AG09319 (cell line): Measurements from ENCODE around the gene DENND6A.

ENCODE experiments used
- DNase-seq: peaks from one replicate; pipeline ENCODE4 v3.0.0-alpha.2; 2010; ENCODE audit warnings: low read depth; ENCODE audit errors: extremely low read depth
- TF ChIP-seq, protein P1 (sequence below): IDR thresholded peaks from 2 replicates; pipeline ENCODE4 v1.5.1; 2011; ENCODE audit warnings: low read depth, mild to moderate bottlenecking, inconsistent platforms, low read length, moderate library complexity

The DENND6A gene

DNA sequence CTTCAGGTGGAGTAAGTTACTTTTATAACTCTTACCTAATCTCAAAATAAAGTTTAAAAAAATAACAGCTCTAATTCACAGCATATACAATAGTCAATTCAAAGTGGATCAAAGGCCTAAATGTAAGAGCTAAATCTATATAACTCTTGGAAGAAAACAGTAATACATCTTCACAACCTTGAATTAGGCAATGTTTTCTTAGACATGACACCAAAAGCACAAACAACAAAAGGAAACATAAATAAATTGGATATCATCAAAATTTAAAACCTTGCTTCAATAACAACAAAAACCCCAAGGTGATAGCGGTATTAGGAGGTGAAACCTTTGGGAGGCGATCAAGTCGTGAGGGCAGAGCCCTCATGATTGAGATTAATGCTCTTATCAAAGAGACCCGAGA lies 12.8 kb downstream of the DENND6A start:
- TF ChIP-seq, protein P1, sequence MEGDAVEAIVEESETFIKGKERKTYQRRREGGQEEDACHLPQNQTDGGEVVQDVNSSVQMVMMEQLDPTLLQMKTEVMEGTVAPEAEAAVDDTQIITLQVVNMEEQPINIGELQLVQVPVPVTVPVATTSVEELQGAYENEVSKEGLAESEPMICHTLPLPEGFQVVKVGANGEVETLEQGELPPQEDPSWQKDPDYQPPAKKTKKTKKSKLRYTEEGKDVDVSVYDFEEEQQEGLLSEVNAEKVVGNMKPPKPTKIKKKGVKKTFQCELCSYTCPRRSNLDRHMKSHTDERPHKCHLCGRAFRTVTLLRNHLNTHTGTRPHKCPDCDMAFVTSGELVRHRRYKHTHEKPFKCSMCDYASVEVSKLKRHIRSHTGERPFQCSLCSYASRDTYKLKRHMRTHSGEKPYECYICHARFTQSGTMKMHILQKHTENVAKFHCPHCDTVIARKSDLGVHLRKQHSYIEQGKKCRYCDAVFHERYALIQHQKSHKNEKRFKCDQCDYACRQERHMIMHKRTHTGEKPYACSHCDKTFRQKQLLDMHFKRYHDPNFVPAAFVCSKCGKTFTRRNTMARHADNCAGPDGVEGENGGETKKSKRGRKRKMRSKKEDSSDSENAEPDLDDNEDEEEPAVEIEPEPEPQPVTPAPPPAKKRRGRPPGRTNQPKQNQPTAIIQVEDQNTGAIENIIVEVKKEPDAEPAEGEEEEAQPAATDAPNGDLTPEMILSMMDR, result no peak
- no peak for DNase-seq

DNA sequence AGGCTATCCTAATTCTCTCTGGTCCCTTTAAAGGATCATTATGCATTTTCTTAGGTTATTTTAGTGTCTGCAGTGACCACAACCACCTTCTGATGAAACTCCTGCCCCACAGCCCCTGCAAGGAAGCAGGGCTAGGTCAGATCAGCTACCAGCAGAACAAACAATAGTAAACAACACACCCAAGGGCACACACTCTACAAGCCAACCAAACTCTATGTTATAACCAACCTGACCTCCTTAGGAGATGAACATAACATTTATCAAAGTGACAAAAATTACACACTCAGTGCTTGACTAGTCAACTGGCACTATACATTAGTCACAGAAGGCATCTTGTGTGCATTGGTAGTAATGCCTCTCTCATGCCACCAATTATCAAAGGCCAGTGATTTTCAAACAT lies 17.3 kb downstream of the DENND6A start:
- TF ChIP-seq, protein P1, result no peak

DNA sequence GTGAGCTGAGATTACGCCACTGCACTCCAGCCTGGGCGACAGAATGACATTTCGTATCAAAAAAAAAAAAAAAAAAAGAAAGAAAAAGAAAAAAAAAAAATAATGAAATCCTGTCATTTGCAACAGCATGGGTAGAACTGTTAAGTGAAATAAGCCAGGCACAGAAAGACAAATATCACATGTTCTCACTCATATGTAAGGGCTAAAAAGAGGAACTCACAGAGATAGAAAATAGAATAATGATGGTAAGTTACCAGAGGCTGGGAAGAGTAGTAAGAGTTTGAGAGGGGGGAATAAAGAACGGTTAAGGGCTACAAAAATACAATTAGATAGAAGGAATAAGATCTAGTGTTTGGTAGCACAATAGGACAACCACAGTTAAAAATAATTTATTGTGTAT lies 19.7 kb downstream of the DENND6A start:
- no peak for DNase-seq

More for the DNA sequence above, 17.3 kb downstream of the DENND6A start:
- DNase-seq, result no peak

DNA sequence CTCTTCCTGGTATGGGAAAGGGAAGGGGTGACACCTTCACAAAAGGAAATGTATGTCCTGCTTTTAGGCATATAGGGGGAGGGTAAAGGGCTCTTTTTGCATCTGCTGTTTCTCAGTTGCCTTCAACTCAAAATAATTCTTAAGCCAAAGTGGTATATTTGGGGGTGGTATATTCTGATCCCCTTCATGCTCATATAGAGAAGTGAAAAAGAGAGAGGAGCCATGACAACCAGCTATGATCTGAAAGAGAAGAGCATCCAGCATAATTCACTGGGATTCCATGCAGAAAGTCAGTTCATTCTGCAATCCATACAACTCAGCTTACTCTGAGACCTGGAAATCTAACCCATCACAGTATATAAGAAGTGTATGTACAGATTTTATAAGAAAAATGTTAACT lies 22.3 kb downstream of the DENND6A start:
- no peak for DNase-seq
- TF ChIP-seq, protein P1, result no peak

More for the DNA sequence above, 19.7 kb downstream of the DENND6A start:
- TF ChIP-seq, protein P1, result no peak

DNA sequence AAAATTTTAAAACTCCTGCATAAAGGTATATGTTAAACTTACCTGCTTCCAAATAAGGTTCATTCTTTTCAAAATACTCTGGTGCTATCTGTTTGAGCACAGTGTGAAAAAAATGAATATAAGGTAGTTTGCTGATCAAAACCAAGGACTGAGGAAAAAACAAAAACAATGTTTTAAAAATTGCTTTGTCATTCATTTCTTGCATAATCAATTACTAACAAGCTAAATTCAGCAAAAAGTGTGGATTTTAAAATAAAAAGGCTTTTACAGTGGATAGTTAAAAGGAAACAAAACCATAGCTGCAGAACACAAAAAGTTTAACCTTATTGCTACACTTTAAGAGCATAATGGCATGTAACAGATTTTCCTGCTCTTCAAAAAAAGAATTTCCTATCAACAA lies 31.5 kb downstream of the DENND6A start:
- TF ChIP-seq, protein P1, result no peak
- no peak for DNase-seq

DNA sequence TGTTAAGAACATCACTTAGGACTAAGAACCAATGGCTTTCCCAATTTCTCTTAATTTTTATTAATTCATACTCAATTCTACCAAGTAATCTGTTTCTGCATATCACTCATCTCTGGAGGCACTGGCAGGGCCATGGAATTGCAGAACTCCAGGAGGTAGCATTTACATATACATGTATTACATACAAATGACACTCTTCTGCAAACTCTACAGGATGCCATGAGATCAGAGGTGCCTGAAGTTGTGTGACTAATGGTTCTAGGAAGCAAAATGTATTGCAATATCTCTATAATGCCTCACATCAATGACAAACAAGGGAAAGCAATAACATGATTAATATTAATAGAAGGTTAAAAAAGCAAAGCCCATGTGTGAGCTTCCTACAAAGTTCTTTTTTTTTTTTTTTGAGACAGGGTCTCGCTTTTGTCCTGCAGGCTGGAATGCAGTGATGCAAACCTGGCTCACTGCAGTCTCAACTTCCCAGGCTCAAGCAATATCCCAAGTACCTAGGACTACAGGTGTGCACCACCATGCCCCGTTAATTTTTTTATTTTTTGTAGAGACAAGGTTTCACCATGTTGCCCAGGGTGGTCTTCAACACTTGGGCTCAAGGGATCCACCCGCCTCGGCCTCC lies 33.0 kb downstream of the DENND6A start:
- no peak for DNase-seq
- TF ChIP-seq, protein P1, result no peak

DNA sequence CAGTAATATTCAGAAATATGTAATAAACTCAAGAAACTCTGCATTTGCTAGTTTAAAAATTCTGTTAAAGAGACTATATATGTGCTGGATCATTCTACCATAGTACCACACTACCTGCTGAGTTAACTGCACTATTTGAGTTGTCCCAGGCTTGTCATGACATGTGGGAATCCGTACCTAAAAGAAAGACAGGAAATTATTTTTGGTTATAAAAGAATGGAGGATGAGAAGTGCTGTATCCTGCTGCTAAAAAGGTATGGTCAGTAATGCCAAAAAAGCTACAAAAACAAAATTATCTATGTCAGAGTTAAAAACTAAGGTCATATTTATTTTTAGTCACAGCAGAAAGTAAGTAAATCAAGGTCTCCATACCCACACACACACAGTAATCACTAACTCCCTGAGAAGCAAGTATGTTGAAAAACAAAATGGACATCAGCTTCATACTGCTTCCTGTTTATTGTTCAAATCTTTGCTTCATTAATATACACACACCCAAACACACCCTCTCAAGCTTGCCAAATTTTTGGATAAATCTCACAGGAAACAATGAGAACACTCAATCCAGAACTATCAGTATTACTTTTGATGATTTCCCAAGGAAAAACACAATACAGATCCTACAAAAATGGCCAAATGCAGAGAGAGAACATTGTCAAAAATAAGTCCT lies 33.7 kb downstream of the DENND6A start:
- DNase-seq, result no peak
- TF ChIP-seq, protein P1, result no peak
